Fibroblast of the conjunctiva (primary cell): ENCODE measurements around the gene FEM1A.
A peak's percentile ranks its signal among the peaks of the same experiment; 100 is the strongest.
"Not testable (repeated sequence)": the region's sequence is repeated elsewhere in the genome, so short reads cannot be mapped to it uniquely, and the experiment has no call there.

Experiments used
- DNase-seq: peaks from one replicate; pipeline ENCODE4 v3.0.0-alpha.2; 2010; ENCODE audit warnings: low read depth

The FEM1A gene, protein sequence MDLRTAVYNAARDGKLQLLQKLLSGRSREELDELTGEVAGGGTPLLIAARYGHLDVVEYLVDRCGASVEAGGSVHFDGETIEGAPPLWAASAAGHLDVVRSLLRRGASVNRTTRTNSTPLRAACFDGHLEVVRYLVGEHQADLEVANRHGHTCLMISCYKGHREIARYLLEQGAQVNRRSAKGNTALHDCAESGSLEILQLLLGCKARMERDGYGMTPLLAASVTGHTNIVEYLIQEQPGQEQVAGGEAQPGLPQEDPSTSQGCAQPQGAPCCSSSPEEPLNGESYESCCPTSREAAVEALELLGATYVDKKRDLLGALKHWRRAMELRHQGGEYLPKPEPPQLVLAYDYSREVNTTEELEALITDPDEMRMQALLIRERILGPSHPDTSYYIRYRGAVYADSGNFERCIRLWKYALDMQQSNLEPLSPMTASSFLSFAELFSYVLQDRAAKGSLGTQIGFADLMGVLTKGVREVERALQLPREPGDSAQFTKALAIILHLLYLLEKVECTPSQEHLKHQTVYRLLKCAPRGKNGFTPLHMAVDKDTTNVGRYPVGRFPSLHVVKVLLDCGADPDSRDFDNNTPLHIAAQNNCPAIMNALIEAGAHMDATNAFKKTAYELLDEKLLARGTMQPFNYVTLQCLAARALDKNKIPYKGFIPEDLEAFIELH

DNA sequence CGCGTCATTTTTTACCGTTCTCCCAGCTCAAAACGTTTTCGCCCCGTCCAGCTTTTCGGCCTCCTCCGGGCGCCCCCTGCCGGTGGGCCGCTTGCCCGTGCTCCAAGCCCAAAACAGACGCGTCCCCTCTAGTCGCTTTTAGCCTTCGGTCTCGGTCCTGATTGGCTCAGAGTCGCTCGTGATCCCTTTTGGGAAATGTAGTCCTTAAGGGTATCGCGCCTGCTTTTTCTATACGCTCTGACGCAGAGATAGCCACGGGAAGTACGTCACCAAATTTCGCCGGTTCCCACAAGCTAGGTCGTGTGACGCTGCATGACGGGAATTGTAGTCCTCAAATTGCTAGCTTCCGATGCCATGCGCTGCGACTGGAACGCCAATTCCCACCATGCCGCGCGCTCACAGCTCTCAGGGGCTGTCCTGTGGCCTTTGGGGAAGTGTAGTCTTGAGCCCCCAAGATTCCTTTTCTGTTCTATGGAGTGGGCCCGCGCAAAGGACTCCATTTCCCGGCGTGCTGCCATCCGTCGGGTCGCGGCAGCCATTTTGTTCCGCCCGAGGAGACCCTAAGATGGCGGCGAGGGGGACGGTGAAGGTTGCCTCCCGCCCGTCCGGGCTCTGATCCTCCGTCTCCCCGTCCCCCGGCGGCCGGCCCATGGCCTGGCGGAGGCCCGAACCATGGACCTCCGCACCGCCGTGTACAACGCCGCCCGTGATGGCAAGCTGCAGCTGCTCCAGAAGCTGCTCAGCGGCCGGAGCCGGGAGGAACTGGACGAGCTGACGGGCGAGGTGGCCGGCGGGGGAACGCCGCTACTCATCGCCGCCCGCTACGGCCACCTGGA lies at the start of gene FEM1A:
TSS of gene FEM1A (plus strand) at position 552 of the 836 bp plus-strand sequence. CDS start at position 673, 121 bp downstream.
- peak; percentile 100 for DNase-seq

DNA sequence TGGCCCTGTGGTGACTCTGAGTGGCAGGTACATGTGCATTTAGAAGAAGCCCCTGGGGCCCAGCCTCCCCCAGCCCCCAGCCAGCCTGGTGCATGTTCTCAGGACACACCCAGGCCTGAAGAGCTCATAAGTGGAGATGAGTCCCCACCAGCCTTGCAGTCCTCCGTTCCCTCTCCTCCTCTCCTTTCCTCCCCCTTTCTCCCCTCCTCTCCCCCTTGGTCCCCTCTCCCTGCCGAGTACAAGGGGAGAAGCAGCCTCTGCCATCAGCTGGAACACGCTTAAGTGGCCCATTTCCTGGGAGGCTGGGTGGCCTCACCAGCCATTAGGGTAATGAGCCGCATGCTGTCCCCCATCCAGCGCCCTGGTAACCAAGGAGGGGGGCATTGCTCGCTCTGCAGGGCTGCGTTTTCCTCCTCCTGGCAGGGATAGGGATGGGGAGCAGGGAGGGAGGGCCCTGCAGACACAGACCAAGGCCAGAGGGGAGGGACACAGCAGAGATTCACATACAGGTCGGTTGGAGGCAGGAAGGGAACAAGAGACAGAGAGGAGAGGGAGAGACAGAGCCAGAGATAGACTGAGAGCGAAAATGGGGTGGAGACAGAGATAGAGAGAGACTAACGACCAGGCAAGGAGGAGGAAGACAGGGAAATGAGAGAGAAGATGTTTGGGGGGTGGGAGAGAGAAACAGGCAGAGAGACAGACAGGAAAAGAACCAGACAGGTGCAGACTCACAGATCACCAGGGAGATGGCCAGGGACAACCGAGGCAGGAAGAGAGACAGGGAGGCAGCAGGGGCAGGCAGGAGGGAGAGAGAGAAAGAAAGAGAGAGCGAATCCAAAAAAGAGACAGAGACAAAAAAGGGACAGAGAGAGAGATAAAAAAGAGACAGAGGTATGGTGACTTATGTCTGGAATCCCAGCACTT lies 48.5 kb upstream of the FEM1A start:
- DNase-seq: no peak

DNA sequence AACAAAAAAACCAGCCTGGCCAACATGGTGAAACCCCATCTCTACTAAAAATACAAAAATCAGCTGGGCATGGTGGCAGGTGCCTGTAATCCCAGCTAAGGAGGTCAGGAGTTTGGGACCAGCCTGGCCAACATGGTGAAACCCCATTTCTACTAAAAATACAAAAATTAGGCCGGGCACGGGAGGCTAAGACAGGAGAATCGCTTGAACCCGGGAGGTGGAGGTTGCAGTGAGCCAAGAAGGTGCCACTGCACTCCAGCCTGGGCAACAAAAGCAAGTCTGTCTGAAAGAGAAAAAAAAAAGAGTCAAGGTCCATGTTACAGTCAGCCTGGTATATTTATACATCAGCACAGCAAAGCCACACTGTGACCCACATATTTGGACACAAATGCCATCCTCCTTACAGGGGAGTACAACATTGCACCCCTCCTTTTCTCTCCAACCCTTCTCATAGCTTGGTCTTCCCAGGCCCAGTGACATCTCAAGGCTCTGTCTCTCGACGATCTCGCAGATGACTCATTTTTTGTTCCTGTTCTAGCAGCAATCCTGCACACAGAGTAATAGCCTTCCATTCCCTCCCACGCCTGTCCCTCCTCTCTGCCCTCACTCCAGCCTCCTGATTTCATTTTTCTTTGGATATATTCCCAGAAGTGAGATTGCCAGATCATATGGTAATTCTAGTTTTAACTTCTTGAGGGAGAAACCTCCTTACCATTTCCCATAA lies 46.9 kb upstream of the FEM1A start:
- DNase-seq: peak; percentile 82

DNA sequence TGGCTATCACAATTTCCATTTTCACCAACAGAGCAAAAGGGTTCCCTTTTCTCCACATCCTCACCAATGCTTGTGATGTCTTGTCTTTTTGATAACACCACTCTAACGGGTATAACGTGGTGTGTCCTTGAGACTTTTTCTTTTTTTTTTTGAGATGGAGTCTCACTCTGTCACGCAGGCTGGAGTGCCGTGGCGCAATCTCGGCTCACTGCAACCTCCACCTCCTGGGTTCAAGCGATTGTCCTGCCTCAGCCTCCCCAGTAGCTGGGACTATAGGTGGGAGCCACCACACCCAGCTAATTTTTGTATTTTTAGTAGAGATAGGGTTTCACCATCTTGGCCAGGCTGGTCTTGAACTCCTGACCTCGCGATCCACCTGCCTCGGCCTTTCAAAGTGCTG lies 46.4 kb upstream of the FEM1A start:
- DNase-seq: not testable (repeated sequence)

DNA sequence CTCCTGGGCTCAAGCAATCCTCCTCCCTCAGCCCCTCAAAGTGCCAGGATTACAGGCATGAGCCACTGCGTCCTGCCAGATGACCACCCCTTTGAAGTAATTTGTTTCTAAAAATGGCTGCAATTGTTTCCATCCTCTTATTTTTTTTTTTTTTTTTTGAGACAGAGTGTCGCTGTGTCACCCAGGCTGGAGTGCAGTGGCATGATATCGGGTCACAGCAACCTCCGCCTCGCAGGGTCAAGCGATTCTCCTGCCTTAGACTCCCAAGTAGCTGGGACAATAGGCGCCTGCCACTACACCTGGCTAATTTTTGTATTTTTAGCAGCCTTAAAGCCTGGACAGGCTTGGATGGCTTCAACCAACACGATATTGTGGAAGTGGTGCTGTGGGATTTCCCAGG lies 45.5 kb upstream of the FEM1A start:
- DNase-seq: no peak

DNA sequence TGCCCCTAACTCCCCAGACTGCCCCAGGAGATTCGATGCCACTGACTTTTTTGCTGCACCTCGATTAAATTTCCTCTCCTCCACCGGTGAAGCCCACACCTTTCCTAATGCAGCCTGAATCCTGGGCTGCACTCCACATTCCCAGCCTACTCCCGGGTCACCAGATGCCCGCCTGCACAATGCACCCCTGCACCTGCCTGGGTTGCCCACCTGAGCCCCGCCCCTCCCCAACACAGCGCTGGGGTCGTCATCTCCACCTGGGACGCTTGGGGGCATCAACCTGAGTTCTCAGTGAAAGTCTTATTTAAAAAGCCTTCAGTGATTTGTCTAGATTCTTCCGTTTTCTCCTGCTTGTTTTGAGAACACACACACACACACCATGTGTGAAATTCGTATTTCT lies 43.3 kb upstream of the FEM1A start:
- DNase-seq: no peak

DNA sequence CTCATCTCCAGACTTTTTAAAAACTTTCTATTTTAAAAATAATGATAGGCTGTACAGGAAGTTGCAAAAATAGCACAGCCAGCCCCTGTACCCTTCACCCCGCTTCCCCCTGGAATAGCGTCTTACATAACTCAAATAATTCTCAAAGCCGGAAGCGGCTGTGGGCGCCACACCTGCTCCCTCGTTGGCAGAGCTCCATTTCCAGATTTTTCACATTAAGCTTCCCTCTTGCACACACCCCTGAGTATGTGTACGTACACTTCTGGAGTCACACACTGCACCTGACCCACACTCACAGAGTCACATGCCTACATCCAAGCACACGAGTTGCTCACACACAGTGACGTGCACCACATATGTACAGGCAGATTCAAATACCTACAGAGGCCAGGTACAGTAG lies 42.9 kb upstream of the FEM1A start:
- no peak for DNase-seq

DNA sequence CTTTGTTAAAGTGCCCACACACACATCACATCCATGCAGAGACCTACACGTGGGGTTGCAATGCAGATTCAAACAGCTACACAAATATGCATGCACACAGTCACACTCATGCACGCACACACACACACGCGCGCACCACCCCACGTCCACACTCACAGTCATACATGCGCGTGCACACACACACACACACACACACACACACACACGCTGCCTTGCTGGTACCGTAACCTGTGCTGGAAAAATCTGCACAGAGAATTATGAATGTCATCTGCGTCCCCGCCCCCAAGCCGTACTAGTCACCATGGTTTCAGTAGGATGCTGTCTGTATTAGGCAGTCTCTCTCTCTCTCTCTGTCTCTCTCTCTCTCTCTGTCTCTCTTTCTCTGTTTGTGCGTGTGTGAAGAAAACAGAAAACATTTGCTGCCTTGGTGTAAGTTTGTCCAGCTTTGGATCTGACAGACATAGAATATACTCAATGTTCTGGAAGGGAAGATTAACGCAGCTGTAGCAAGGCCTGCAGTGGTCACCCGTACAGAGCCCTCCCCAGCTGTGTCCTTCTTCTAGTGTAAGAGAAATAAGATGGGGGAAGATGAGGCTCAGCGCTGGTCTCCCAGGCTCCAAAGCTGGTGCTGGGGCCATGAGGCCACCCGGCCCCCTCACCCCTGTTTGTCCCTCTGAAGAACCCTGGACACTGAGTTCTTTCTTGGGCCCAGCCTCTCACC lies 41.5 kb upstream of the FEM1A start:
- no peak for DNase-seq

DNA sequence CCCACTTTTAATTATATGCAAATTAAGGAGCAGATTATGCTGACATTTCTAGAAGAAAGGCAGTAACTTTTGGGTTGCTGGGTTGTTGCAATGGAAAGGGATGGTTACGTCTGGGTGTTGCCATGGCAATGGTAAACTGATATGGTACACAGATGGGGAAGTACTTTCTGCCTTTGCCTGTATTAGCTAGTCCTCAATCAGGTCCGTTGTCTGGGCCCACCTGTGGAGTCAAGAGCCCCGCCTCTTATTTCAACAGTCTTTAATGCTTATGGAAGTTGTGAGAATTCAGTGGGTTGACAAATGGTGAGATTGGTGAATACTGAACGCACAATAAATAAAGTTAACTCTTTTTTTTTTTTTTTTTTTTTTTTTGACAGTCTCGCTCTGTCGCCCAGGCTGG lies 37.3 kb upstream of the FEM1A start:
- peak; percentile 8 for DNase-seq

DNA sequence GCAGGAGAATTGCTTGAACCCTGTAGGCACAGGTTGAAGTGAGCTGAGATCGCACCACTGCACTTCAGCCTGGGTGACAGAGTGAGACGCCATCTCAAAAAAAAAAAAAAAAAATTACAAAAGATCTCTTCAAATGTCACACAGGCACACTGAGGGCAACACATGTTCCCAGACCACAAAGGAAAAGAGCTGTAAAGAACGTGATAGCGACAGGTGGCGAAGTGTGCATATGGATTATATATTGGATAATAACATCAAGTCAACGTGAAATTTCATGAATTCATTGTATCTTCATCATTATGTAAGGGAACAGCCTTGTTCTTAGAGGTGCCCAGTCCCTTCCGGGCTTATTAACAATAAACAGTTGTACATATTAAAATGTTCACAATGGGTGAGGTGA lies 36.1 kb upstream of the FEM1A start:
- DNase-seq: no peak

DNA sequence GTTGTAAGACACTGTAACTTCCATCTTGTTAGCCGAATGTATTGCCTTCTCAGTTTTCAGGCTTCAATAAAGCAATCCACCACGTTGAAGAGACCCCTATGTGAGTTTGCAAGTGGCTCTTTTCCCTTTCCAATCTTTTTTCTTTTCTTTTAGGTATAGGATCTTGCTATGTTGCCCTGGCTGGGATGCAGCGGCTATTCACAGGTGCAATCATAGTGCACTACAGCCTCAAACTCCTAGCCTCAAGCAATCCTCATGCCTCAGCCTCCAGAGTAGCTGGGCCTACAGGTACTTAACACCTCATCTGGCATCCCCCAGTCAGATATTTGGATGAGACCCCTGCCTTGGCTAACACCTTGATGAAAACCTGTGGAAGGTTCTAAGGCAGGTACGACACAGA lies 33.5 kb upstream of the FEM1A start:
- DNase-seq: no peak

DNA sequence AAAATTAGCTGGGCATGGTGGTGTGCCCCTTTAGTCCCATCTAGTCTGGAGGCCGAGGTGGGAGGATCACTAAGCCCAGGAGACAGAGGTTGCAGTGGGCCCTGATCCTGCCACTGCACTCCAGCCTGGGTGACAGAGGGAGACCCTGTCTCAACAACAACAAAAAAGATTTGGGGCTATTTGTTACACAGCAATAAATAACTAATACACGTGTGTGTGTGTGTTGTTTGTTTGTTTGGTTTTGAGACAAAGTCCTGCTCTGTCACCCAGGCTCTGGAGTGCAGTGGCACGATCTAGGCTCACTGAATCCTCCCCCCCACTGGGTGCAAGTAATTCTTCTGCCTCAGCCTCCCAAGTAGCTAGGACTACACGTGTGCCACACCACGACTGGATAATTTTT lies 32.9 kb upstream of the FEM1A start:
- no peak for DNase-seq

DNA sequence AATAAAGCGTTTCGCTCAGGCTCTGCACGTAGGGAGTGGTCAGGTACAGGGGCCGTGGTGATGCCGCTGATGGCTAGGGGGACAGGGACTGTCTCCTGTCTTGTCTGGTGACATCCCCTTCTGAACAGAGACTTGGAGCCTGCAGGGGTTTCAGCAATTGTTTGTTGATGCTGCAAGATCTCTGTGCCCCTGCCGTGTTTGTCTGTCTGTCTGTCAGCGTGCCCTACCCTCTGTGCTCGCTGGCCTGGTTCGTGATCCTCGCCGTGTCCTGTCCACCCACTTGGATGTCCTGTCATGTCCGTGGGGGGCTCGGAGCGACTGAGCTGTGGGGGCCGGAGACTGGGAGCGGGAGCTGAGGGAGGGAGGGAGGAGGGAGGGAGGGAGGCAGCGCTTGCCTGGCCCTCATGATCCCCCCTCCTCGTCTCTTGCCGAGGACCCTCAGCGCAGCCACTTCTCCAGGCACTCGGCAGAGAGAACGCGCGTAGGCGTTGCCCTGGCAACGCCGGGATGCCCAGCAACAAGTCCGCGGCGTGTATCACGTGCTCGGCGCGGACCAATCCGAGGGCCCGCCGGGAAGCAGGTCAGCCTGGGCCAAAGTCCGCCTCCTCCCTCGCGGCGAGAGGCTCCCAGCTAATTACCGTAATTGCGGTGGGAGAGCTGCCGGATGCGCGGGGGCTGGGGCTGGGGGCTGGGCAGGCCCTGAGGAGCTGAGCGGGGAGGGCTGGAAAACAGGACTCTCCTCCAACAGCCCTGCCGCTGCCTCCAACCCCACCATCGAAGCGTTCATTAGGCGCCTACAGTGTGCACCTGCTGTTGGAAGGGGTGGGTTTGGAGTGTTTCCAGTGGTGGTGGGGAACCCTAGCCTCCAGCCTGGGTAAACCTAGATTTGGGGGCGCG lies 31.9 kb upstream of the FEM1A start:
- peak; percentile 78 for DNase-seq

DNA sequence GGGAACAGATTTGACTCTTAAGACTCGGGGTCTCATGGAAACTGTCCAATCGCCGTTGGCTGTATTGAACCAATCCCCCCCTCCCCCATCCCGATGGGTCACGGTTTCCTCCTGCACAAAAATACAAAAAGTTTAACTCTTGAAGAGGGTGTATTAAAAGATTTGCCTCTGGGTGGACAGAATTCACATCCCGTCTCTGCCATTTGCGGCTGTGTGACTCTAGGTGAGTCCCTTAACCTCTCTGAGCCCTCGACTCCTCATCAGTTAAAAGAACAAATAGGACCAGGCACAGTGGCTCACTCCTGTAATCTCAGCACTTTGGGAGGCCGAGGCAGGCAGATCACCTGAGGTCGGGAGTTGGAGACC lies 31.3 kb upstream of the FEM1A start:
- no peak for DNase-seq

DNA sequence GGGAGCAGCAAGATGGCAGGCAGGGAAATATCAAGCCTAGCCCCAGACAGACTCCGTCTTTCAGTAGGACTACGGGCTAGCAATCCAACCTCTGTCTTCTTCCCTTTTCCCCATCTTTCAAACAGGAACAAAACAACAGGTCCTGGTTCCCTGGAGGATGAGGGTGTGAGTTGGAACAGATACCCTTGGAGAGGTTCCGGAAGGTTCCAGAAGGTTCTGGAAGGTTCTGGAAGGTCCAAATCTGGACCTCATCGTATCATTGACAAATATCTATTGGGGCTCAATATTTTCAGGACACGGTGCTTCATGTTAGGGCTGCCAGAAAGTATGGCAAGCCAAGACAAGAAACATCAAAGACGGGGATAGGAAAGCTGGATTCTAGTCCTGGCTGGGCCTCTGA lies 28.5 kb upstream of the FEM1A start:
- no peak for DNase-seq

DNA sequence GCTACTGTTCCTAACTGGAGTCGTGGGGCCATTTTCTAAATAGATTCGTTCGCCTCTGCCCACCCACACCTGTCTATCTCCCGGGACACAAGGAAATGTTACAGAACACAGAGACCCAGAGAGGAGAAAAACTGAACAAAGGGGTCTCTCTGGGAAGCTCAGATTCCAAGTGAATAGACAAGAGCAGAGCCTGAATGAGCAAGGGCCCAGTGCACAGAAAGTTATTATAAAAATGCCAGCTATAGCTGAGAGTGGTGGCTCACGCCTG lies 27.2 kb upstream of the FEM1A start:
- no peak for DNase-seq

DNA sequence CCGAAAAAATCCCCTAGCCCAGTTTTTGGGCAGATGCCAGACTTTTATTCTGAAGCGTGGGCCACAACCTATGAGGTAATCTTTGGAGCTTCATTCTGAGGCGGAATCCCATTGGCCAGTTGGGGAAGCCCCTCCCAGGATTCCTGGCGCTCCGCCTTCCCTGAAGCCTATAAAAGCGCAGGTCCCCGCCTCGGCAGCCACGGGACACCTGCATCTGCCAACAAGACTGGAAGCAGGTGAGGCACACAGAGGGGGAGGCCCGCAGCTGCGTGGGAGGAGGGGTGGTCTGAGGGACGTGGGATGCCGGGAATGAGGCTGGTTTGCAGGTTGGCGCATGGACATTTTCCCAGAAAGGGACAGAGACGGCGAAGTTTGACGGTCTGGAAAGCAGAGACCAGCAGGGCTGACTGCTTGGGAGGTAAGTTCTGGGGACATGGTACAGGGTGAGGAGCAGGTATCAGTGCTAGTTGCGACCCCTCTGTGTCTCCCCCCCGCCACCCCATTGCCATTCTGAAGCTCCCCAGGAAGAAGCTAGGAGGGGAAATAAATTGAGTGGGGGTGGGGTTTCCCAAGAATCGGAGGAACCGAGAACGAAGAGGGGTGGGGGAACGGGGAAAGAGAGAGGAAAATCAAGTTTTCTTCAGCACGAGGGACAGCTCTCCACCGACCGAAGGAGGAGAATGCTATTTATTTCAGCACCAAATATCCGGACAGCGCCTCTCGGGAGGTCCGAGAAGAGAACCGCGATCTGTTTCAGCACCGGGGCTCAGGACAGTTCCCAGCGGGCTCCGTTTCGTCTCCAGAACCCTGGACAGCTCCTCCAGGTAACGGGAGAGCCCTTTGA lies 22.4 kb upstream of the FEM1A start:
- DNase-seq: peak; percentile 69

DNA sequence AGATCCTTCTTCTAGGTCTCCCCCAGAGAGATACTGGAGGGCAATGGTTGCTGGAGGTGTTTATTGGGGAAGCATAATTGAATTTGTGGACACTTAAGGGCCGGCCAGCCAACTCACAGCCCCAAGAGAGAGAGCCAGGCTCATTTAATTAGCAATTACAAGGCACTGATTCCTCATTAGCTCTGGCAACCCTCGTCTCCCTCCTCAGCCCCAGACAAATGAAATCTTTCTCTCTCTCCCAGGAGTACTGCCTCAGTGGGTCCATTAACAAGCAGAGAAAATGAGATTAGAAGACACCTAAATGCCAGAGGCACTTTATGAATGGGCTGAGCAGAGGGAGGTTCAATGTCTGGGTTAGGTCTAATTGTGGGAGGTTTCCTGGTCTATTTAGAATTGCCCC lies 19.0 kb upstream of the FEM1A start:
- DNase-seq: no peak
